ENCODE results near the gene TUBG2. TPM values are rescaled to one million over a fixed set of nuclear protein-coding genes. Genes with fewer than 3 reads are reported as not detected.

The TUBG2 gene
- total and polyA plus RNA-seq, 2 donors (not counting 1 experiment from before 2014, with no cell fraction given) = 16.7 to 19.0 TPM

- intact Hi-C loops (cut with micrococcal nuclease) = no loop called here
- Histone ChIP-seq H3K9me3 (ENCODE audit: control extremely low read depth in 1 of 3, control insufficient read depth in 2 of 3, insufficient read depth in 1 of 3, low read length in 2 of 3) (peaks cover 0 to 7% (median 0%) of the 10 kb centered on the region in 3 donors), H3K4me2 (replicated peaks; ENCODE audit: low read depth, low read length, poor library complexity, severe bottlenecking) (no peak overlapping the region), H3K4me3 (ENCODE audit: control extremely low read depth in 1 of 5, extremely low read depth in 1 of 5, insufficient read depth in 1 of 5, low read depth in 2 of 5, low read length in 4 of 5) (no peak overlapping the region), H3K27me3 (replicated peaks in 1 of 4; ENCODE audit: control extremely low read depth in 1 of 4, control insufficient read depth in 3 of 4, insufficient read depth in 4 of 4, low read length in 3 of 4) (peaks cover 0 to 19% (median 10%) of the 10 kb centered on the region in 4 experiments), H4K20me1 (ENCODE audit: control insufficient read depth, insufficient read depth, low read length, poor library complexity, severe bottlenecking) (peaks cover 6% of the 10 kb centered on the region), H3K9ac (ENCODE audit: low read length) (no peak overlapping the region), H2AFZ (ENCODE audit: insufficient read depth, low read depth, low read length, poor library complexity, severe bottlenecking) (no peak overlapping the region), H3K4me1 (ENCODE audit: control insufficient read depth in 2 of 2, insufficient read depth in 2 of 2, low read length in 2 of 2) (peaks cover 27 to 28% of the 10 kb centered on the region in 2 donors), H3K36me3 (replicated peaks in 1 of 2; ENCODE audit: control extremely low read depth in 1 of 2, control insufficient read depth in 1 of 2, extremely low read depth in 1 of 2, insufficient read depth in 2 of 2, low read length in 1 of 2) (no peaks in the 10 kb centered on the region), H3K79me2 (ENCODE audit: control insufficient read depth, insufficient read depth, low read length) (no peaks in the 10 kb centered on the region), H3K27ac (ENCODE audit: low read length in 2 of 2) (no peak overlapping the region)
- ChIA-PET POLR2A (no interaction called here), CTCF (interaction anchor here (1.0 kb wide), 1 partner anchor 12 kb away, joined by 4 read pairs; no protein-coding TSS in a partner anchor)
- Mint-ChIP-seq H3K4me1 (peaks cover 25% of the 10 kb centered on the region), H3K27me3 (no peaks in the 10 kb centered on the region), H3K9me3 (ENCODE audit: insufficient read depth) (no peaks in the 10 kb centered on the region), H3K4me3 (no peak overlapping the region), H3K27ac (no peak overlapping the region)
- DNase-seq (no peak), ATAC-seq (ENCODE audit: low read depth) (no peak)
- TF ChIP-seq EZH2 (IDR thresholded peaks at IDR 0.05; ENCODE audit: borderline replicate concordance, insufficient read depth, low read depth, low read length, poor library complexity, severe bottlenecking) (no peak), CTCF (IDR thresholded peaks at IDR 0.05) (no peak)
- whole genome bisulfite sequencing (ENCODE audit: insufficient coverage) = 95% methylated on average over 14 of the region's 14 CpGs
These were observed 26.7 kb downstream of the TUBG2 start for GRCh38 chr17:42685831-42686230.

DNA sequence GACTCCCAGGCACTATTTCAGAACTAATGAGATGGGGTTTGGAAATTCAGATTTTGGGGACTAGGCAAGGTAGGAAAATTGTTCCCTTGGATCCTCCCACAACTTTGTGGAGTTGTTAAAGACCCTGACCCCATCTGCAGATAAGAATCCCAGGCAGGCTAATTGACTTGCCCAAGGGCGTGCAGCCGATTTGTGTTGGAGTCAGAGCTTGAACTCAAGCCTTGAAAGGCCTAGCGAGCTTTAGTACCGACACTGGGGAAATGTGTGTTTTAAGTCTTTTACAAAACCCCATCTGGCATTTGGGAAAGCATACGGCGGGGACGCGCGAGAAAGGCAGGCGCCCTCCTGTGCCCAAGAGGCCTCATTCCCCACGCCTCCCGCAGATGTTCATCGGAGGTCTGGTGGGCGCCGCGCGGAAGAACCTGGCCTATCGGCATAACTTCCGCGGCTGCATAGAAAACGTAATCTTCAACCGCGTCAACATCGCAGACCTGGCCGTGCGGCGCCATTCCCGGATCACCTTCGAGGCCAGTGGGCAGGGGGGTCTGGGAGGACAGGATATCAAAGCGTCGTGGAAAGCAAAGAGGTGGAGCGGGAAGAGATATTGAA lies 27.5 kb downstream of the TUBG2 start:
- Mint-ChIP-seq H3K27me3 (no peaks in the 10 kb centered on the region), H3K4me3 (no peak overlapping the region), H3K4me1 (peaks cover 20% of the 10 kb centered on the region), H3K9me3 (ENCODE audit: insufficient read depth) (no peaks in the 10 kb centered on the region), H3K27ac (no peak overlapping the region)
- POLR2A ChIA-PET = no interaction called here
- DNase-seq = no peak
- 95% methylated on average over 30 of the region's 32 CpGs for WGBS (ENCODE audit: insufficient coverage)
- no peaks in the 10 kb centered on the region for H3K36me3 ChIP-seq (replicated peaks in 1 of 2; ENCODE audit: control extremely low read depth in 1 of 2, control insufficient read depth in 1 of 2, extremely low read depth in 1 of 2, insufficient read depth in 2 of 2, low read length in 1 of 2)
- TF ChIP-seq CTCF (IDR thresholded peaks at IDR 0.05) (no peak), EZH2 (IDR thresholded peaks at IDR 0.05; ENCODE audit: borderline replicate concordance, insufficient read depth, low read depth, low read length, poor library complexity, severe bottlenecking) (no peak)
- no peaks in the 10 kb centered on the region for H3K79me2 ChIP-seq (ENCODE audit: control insufficient read depth, insufficient read depth, low read length)
- H3K27me3 ChIP-seq (replicated peaks in 1 of 4; ENCODE audit: control extremely low read depth in 1 of 4, control insufficient read depth in 3 of 4, insufficient read depth in 4 of 4, low read length in 3 of 4) = peaks cover 0 to 13% (median 6%) of the 10 kb centered on the region in 4 experiments
- no peak overlapping the region for H2AFZ ChIP-seq (ENCODE audit: insufficient read depth, low read depth, low read length, poor library complexity, severe bottlenecking)
- CTCF ChIA-PET = no interaction called here
- peaks cover 22% of the 10 kb centered on the region in 2 donors for H3K4me1 ChIP-seq (ENCODE audit: control insufficient read depth in 2 of 2, insufficient read depth in 2 of 2, low read length in 2 of 2)
- no peak overlapping the region for H3K27ac ChIP-seq (ENCODE audit: low read length in 2 of 2)
- intact Hi-C loops (cut with micrococcal nuclease) = no loop called here
- no peak overlapping the region for H3K4me3 ChIP-seq (ENCODE audit: control extremely low read depth in 1 of 5, extremely low read depth in 1 of 5, insufficient read depth in 1 of 5, low read depth in 2 of 5, low read length in 4 of 5)
- H4K20me1 ChIP-seq (ENCODE audit: control insufficient read depth, insufficient read depth, low read length, poor library complexity, severe bottlenecking) = peaks cover 3% of the 10 kb centered on the region
- no peak overlapping the region for H3K9ac ChIP-seq (ENCODE audit: low read length)
- H3K4me2 ChIP-seq (replicated peaks; ENCODE audit: low read depth, low read length, poor library complexity, severe bottlenecking) = no peak overlapping the region
- peaks cover 0 to 7% (median 0%) of the 10 kb centered on the region in 3 donors for H3K9me3 ChIP-seq (ENCODE audit: control extremely low read depth in 1 of 3, control insufficient read depth in 2 of 3, insufficient read depth in 1 of 3, low read length in 2 of 3)
- no peak for ATAC-seq (ENCODE audit: low read depth)
